ENCODE measurements around the gene PDZD7. TPM values are rescaled to one million over a fixed set of nuclear protein-coding genes. Genes with fewer than 3 reads are reported as not detected.

The PDZD7 gene
- total and polyA plus RNA-seq, 9 of the 15 experiments (the other 6 are each of a cell fraction or from before 2014, with no cell fraction given), result 0.04 to 0.24 (median 0.08) TPM; not detected in 3

- TF ChIP-seq, protein P1, sequence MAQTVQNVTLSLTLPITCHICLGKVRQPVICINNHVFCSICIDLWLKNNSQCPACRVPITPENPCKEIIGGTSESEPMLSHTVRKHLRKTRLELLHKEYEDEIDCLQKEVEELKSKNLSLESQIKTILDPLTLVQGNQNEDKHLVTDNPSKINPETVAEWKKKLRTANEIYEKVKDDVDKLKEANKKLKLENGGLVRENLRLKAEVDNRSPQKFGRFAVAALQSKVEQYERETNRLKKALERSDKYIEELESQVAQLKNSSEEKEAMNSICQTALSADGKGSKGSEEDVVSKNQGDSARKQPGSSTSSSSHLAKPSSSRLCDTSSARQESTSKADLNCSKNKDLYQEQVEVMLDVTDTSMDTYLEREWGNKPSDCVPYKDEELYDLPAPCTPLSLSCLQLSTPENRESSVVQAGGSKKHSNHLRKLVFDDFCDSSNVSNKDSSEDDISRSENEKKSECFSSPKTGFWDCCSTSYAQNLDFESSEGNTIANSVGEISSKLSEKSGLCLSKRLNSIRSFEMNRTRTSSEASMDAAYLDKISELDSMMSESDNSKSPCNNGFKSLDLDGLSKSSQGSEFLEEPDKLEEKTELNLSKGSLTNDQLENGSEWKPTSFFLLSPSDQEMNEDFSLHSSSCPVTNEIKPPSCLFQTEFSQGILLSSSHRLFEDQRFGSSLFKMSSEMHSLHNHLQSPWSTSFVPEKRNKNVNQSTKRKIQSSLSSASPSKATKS (CRISPR knock-in tag; IDR thresholded peaks at IDR 0.05), result no peak
- TF ChIP-seq SAFB (IDR thresholded peaks at IDR 0.05; ENCODE audit: borderline replicate concordance, low read depth, low read length), result no peak
- TF ChIP-seq ZBTB17 (CRISPR knock-in tag; IDR thresholded peaks at IDR 0.05), result peak; percentile 63; the same call in 1 of the 2 replicates
- TF ChIP-seq ETV6 (IDR thresholded peaks at IDR 0.05; ENCODE audit: borderline replicate concordance in 1 of 2, low read depth in 2 of 2, low read length in 1 of 2), result no peak
- TF ChIP-seq ETV6 (CRISPR knock-in tag; IDR thresholded peaks at IDR 0.05; ENCODE audit: borderline replicate concordance), result 0 out of 2 replicates have a peak, but pooled peaks have one; percentile 40
- no peak for TF ChIP-seq IRF1 (CRISPR knock-in tag; IDR thresholded peaks at IDR 0.05; ENCODE audit: borderline replicate concordance)
- TF ChIP-seq MGA (IDR thresholded peaks at IDR 0.05), result peak; percentile 92
- TF ChIP-seq ZC3H8 (IDR thresholded peaks at IDR 0.05), result no peak
- TF ChIP-seq U2AF2 (optimal IDR thresholded peaks at IDR 0.05; ENCODE audit: low read depth, low read length), result no peak
- no peak; a peak in 1 of 4 replicates for TF ChIP-seq CSDE1 (IDR thresholded peaks at IDR 0.05)
Measured at GRCh38 chr10:101062232-101063049, 31.5 kb upstream of the PDZD7 start (continued).
